ENCODE results near the gene SLC39A11.
"Not testable (repeated sequence)": the region's sequence is repeated elsewhere in the genome, so short reads cannot be mapped to it uniquely, and the experiment has no call there.

The SLC39A11 gene

GRCh38 chr17:72665852-72666851 is 426.3 kb downstream of the SLC39A11 start:
- DNase-seq = no peak

- DNase-seq = no peak
These were observed 429.7 kb downstream of the SLC39A11 start for GRCh38 chr17:72662827-72663190.

- DNase-seq = no peak
These were observed 430.3 kb downstream of the SLC39A11 start for GRCh38 chr17:72661945-72662826.

GRCh38 chr17:72661116-72661944 is 431.2 kb downstream of the SLC39A11 start:
- no peak for DNase-seq

- DNase-seq = no peak
These were observed 432.0 kb downstream of the SLC39A11 start for GRCh38 chr17:72660274-72661115.

- DNase-seq = no peak
These were observed 432.7 kb downstream of the SLC39A11 start for GRCh38 chr17:72659811-72660210.

- no peak for DNase-seq
These were observed 433.8 kb downstream of the SLC39A11 start for GRCh38 chr17:72658675-72659074.

GRCh38 chr17:72657467-72658317 is 434.8 kb downstream of the SLC39A11 start:
- DNase-seq = no peak

GRCh38 chr17:72656130-72656763 is 436.2 kb downstream of the SLC39A11 start:
- no peak for DNase-seq

GRCh38 chr17:72654706-72655105 is 437.8 kb downstream of the SLC39A11 start:
- DNase-seq = no peak

GRCh38 chr17:72651988-72652387 is 440.5 kb downstream of the SLC39A11 start:
- DNase-seq = no peak

GRCh38 chr17:72648702-72649101 is 443.8 kb downstream of the SLC39A11 start:
- no peak for DNase-seq

- DNase-seq = no peak
These were observed 446.3 kb downstream of the SLC39A11 start for GRCh38 chr17:72646176-72646575.

- DNase-seq = no peak
These were observed 448.0 kb downstream of the SLC39A11 start for GRCh38 chr17:72644492-72644891.

- DNase-seq = no peak
These were observed 448.8 kb downstream of the SLC39A11 start for GRCh38 chr17:72643575-72644216.

GRCh38 chr17:72642720-72643119 is 449.8 kb downstream of the SLC39A11 start:
- no peak for DNase-seq

- DNase-seq = no peak
These were observed 451.9 kb downstream of the SLC39A11 start for GRCh38 chr17:72640415-72641165.

GRCh38 chr17:72639711-72640110 is 452.8 kb downstream of the SLC39A11 start:
- DNase-seq = no peak

GRCh38 chr17:72638932-72639331 is 453.6 kb downstream of the SLC39A11 start:
- DNase-seq = not testable (repeated sequence)
